HG03064 (cell line): ENCODE data around the gene LRRC52.

Experiments
- ATAC-seq: cut with Tn5 transposase; IDR thresholded peaks from one replicate; pipeline ENCODE4 v1.9.1; 2021; ENCODE audit warnings: low read depth; ENCODE audit not compliant: unreplicated experiment

LRRC52 gene

DNA sequence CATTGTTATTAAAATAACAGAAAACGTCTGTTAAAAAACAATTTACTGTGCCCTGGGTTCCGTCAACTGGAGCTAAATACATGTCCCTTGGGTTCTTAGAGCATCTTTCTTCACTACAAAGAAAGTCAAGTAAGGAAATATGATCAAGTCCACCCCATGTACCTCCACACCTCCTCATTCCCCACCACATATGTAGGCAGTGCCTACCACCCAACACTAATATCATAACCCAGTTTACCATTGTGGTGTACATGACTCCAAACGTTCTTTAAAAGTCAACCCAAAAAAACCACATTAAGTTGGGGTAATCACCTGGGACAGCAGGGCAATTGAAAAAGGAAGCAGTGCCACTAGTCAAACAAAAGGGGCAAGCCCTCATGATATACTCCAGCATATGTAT lies 7.8 kb upstream of the LRRC52 start:
- no peak for ATAC-seq

DNA sequence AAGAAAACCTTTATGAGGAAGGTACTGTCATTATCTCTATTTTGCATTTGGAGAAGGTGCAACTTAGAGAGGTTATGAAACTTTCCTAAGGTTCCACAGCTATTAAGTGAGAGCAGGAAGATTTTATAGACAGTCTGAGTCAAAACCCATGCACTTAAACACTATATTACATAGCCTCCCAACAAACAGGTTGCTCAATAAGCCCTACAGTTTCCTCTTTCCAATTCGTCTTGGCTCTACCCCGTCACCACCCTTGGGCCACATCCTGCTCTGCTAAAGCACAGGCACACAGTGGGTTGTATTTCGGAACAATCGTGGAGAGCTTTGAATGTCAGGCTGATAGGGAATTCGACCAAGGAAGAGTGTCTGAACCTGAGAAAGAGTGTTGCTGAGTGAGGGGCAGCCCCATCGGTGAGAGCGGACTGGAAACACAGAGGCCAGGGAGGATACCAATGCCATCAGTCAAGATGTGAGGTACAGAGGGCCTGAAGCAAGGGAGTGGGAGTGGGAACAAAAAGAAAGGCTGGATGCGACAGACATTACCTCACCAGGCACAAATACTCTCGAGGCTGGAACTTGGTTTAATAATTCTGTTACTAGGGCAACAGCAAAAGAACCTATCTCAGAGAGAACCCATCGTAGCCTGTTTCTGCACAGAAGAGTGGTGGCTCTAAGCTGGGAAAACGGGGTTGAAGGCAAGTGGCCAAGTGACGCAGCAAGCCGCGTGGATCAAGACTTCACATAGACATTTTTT lies 6.3 kb upstream of the LRRC52 start:
- ATAC-seq = no peak

GRCh38 chr1:165539306-165539705 lies 4.5 kb upstream of the LRRC52 start:
- no peak for ATAC-seq

- ATAC-seq = no peak
Observed at GRCh38 chr1:165539908-165540307, 3.9 kb upstream of the LRRC52 start.

- ATAC-seq = no peak
Observed at GRCh38 chr1:165542015-165542631, 1.7 kb upstream of the LRRC52 start.

- ATAC-seq = no peak
Observed at GRCh38 chr1:165542647-165543046, 1.2 kb upstream of the LRRC52 start.

GRCh38 chr1:165544996-165545395 lies 1.2 kb downstream of the LRRC52 start:
- no peak for ATAC-seq

GRCh38 chr1:165545974-165546373 lies 2.2 kb downstream of the LRRC52 start:
- ATAC-seq = no peak

GRCh38 chr1:165549973-165550372 lies 6.2 kb downstream of the LRRC52 start:
- ATAC-seq = no peak

DNA sequence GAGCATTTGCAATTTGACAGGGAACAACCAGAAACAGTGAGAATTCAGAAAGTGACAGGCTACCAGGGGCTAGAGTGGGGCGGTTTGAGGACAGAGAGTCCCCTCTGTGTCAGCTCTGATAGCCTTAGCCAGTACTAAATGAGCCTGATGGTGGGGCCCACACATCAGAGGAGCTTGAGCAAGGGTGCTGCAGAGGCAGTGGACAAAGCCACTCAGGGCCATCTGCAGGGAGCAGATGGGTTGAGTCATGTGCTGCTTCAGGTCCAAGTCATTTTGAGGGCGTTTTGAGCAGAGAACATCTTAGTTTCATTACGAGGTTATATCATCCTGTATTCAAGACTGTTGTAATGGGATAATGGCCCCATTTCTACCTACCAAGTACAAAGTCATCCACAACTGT lies 7.7 kb downstream of the LRRC52 start:
- ATAC-seq = no peak

- ATAC-seq = no peak
Observed at GRCh38 chr1:165560883-165561656, 17.3 kb downstream of the LRRC52 start.

DNA sequence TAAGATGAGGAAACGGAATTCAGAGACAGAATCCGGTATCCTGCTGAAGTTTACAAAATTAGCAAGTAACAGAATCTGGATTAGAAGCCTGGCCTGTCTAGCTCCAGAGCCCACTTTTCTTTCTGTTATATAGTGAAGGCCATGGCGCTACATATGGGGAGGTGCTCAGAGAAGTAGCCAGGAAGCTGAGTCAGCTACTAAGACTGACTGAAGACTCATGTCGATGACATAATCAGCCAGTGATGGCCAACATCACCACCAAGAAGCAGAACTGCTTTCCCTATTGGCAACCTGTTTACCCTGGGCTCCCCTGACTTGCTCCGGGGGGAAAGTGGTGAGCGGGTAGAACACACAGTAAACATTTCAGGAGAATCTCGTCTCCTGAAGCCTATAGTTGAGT lies 18.8 kb downstream of the LRRC52 start:
- no peak for ATAC-seq

DNA sequence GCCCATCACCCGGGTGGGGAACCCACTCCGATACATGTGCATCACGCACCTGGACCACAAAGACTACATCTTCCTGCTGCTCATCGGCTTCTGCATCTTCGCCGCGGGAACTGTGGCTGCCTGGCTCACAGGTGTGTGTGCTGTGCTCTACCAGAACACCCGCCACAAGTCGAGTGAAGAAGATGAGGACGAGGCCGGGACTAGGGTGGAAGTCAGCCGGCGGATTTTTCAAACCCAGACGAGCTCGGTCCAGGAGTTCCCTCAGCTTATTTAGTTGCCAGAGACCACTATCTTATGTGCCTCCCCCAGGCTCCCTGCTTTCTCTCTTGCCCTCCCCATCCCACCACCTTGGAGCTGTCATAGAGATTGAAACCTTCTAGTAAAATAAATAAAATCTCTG lies 19.8 kb downstream of the LRRC52 start:
- no peak for ATAC-seq

DNA sequence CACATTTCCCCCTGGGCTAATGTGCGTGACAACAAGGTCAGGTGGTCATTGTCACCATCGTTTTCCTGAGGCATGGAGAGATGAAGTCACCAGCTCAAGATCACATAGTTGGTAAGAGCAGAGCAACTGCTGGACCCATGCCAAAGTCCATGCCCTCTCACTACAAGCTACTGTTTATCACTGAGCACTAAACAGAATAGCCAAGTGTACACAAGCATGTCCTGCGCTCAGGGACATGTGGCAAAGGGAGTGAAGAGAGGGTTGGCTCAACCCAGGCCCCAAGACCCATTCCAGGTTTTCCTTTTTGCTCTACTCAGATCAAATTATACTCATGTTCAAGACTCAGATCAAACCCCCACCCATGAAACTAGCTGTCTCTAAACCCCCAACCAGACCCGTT lies 20.8 kb downstream of the LRRC52 start:
- ATAC-seq = no peak

GRCh38 chr1:165565751-165566490 lies 22.1 kb downstream of the LRRC52 start:
- ATAC-seq = no peak

DNA sequence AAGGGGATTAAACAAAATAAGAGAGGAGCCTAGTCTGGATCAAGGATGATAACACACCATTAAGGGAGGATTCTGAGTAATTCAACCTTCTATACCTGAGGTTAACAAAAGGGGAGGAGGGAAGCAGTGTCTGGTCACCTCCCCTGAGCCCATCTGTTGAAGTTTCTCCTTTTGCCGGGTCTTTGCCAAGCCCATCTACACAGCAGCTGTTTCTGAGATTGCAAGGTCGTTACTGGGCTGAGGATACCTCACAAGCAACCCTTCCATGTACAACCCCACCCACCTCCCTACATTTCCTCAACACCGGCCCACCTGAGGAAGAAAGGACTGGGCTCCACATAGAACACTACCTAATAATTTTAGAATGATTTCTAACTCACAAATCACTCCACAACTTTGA lies 26.3 kb downstream of the LRRC52 start:
- ATAC-seq = no peak

- ATAC-seq = no peak
Observed at GRCh38 chr1:165573787-165574186, 30.0 kb downstream of the LRRC52 start.

DNA sequence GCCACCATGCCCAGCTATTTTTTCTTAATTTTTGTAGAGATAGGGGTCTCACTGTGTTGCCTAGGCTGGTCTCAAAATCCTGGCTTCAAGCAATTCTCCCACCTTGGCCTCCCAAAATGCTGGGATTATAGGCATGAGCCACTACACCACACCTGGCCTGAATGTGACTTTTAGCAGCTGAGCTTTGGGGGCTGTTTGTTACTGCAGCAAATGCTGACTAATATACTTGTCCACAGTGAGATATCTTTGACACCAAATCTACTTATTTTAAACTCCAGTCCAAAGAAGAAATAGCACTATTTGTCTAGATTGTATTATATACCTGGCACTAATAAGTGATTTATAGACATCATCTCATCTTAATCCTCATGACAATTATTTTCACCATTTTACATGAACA lies 30.5 kb downstream of the LRRC52 start:
- no peak for ATAC-seq

GRCh38 chr1:165575468-165576099 lies 31.8 kb downstream of the LRRC52 start:
- ATAC-seq = no peak

- no peak for ATAC-seq
Observed at GRCh38 chr1:165576536-165576935, 32.7 kb downstream of the LRRC52 start.

GRCh38 chr1:165577707-165578106 lies 33.9 kb downstream of the LRRC52 start:
- ATAC-seq = no peak
